HL-60 (cell line): ENCODE results near the gene HSD11B1.

Source experiments
- CTCF ChIP-seq: IDR thresholded peaks from one replicate; pipeline ENCODE4 v1.5.1; 2011; ENCODE audit warnings: low read length, control low read depth, inconsistent platforms; ENCODE audit not compliant: insufficient read depth
- GABPA ChIP-seq: IDR thresholded peaks from 2 replicates; pipeline ENCODE4 v1.6.1; 2012; ENCODE audit warnings: low read depth
- POLR2AphosphoS5 ChIP-seq: IDR thresholded peaks from 2 replicates; pipeline ENCODE4 v1.6.1; 2012; ENCODE audit warnings: low read depth
- REST ChIP-seq: IDR thresholded peaks from 2 replicates; pipeline ENCODE4 v1.6.1; 2012; ENCODE audit warnings: low read depth; ENCODE audit not compliant: insufficient replicate concordance

GRCh38 chr1:209715314-209715713 is 10.7 kb downstream of the HSD11B1 start:
- TF ChIP-seq CTCF (no peak), REST (no peak), POLR2AphosphoS5 (no peak), GABPA (no peak)
